Gastroesophageal sphincter (tissue), 4 donors: ENCODE measurements around the gene TUFM. TPM values are rescaled to one million over a fixed set of nuclear protein-coding genes. Genes with fewer than 3 reads are reported as not detected.
"Not testable (repeated sequence)": the region's sequence is repeated elsewhere in the genome, so short reads cannot be mapped to it uniquely, and the experiment has no call there.

Experiments used
- ATAC-seq: fragments of 150-250 bp; one replicate; pipeline ENCODE4 v1.9.1; 2016; ENCODE audit warnings: mild to moderate bottlenecking, moderate library complexity
- H3K27ac ChIP-seq, 4 donors: fragments of 200-600 bp; sonication (generic) in 3 of 4; 1 replicate in 3 of 4; 2 replicates in 1 of 4; pipeline ENCODE4 v1.5.1; 2016 to 2019
- H3K27me3 ChIP-seq: fragments of 200-600 bp; sonication (generic); one replicate; pipeline ENCODE4 v1.5.1; 2019
- H3K36me3 ChIP-seq, 2 donors: fragments of 200-600 bp; sonication (generic); one replicate each; pipeline ENCODE4 v1.5.1; 2019; ENCODE audit warnings: control low read depth in 1 of 2
- H3K4me1 ChIP-seq, 3 donors: fragments of 200-600 bp; sonication (generic); 1 replicate in 2 of 3; 2 replicates in 1 of 3; pipeline ENCODE4 v1.5.1; 2016 to 2019; ENCODE audit warnings: control low read depth in 2 of 3
- H3K4me3 ChIP-seq, 2 donors: fragments of 200-600 bp; sonication (generic); one replicate each; pipeline ENCODE4 v1.5.1; 2019; ENCODE audit warnings: mild to moderate bottlenecking in 1 of 2, moderate library complexity in 1 of 2
- H3K9me3 ChIP-seq, 3 donors: fragments of 200-600 bp; sonication (generic); one replicate each; pipeline ENCODE4 v1.5.1; 2017 to 2019; ENCODE audit warnings: control low read depth in 2 of 3
- EP300 ChIP-seq: sonication (generic); formaldehyde crosslinking; IDR thresholded peaks from one replicate; pipeline ENCODE4 v1.6.1; 2017; ENCODE audit warnings: antibody characterized with exemption, mild to moderate bottlenecking
- POLR2A ChIP-seq, 2 donors: fragments of 450-650 bp; IDR thresholded peaks; one replicate each; pipeline ENCODE4 v1.6.1; 2017; ENCODE audit warnings: antibody characterized with exemption in 2 of 2, mild to moderate bottlenecking in 2 of 2, moderate library complexity in 1 of 2
- POLR2AphosphoS5 ChIP-seq: sonication (generic); formaldehyde crosslinking; IDR thresholded peaks from one replicate; pipeline ENCODE4 v1.6.1; 2017; ENCODE audit warnings: antibody characterized with exemption
- WGBS, 2 donors: methylation state at CpG; one replicate each; pipeline ENCODE4 v1.1.5; 2018; ENCODE audit warnings: low coverage in 1 of 2; 5-methylcytosine and 5-hydroxymethylcytosine counted together
- total RNA-seq, 4 donors: library from RNA; depleted of rRNA; stranded (reverse); fragments of >200 nt; gene quantifications; one replicate each; pipeline ENCODE4 v1.1.0, GENCODE V29; 2016
- TF ChIP-seq, protein P1 (sequence below), 4 experiments: fragments of 200-600 bp in 2 of 4; fragments of 450-650 bp in 2 of 4; sonication (generic) in 1 of 4; IDR thresholded peaks; one replicate each; pipeline ENCODE4 v1.5.1; 2017 to 2019; ENCODE audit warnings: antibody characterized with exemption in 4 of 4, mild to moderate bottlenecking in 2 of 4, moderate library complexity in 2 of 4

The TUFM gene
- total RNA-seq, 4 donors from 2014 or later = 72.2 to 91.9 (median 85.3) TPM

DNA sequence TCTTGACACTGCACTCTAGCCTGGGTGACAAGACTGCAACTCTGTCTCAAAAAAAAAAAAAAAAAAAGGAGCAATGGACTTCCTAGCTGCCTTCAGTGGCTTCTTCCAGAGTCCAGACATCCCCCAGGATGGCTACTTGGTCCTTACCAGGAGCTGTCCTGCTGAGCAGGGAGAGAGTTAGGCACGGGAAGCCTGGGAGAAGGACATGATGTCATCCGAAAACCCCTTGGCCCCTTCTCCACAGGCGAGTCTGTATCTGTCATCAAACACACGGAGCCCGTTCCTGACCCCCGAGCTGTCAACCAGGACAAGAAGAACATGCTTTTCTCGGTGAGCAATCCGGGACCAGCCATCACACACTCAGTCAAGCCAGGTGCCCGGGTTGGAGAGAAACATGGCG, 40.8 kb upstream of the TUFM start:
- Histone ChIP-seq H3K4me3 (no peak overlapping the region), H3K4me1 (no peaks in the 10 kb centered on the region), H3K36me3 (no peaks in the 10 kb centered on the region), H3K27ac (no peak overlapping the region), H3K27me3 (peaks cover 16% of the 10 kb centered on the region), H3K9me3 (no peaks in the 10 kb centered on the region)
- no peak for ATAC-seq
- TF ChIP-seq POLR2AphosphoS5 = no peak
- TF ChIP-seq POLR2A (IDR thresholded peaks at IDR 0.05) = no peak
- no peak for TF ChIP-seq EP300
- TF ChIP-seq, protein P1, sequence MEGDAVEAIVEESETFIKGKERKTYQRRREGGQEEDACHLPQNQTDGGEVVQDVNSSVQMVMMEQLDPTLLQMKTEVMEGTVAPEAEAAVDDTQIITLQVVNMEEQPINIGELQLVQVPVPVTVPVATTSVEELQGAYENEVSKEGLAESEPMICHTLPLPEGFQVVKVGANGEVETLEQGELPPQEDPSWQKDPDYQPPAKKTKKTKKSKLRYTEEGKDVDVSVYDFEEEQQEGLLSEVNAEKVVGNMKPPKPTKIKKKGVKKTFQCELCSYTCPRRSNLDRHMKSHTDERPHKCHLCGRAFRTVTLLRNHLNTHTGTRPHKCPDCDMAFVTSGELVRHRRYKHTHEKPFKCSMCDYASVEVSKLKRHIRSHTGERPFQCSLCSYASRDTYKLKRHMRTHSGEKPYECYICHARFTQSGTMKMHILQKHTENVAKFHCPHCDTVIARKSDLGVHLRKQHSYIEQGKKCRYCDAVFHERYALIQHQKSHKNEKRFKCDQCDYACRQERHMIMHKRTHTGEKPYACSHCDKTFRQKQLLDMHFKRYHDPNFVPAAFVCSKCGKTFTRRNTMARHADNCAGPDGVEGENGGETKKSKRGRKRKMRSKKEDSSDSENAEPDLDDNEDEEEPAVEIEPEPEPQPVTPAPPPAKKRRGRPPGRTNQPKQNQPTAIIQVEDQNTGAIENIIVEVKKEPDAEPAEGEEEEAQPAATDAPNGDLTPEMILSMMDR (IDR thresholded peaks at IDR 0.05) = no peak
- 48% methylated on average over 2 of the region's 10 CpGs; no CpG with 5 or more reads in 1 of the 2 donors for WGBS, 2 donors

- H3K27me3 ChIP-seq = peaks cover 36% of the 10 kb centered on the region
- H3K36me3 ChIP-seq = no peaks in the 10 kb centered on the region
- H3K4me3 ChIP-seq = no peak overlapping the region
- 80 to 100% methylated on average over 1 of the region's 6 CpGs for WGBS, 2 donors
- no peak overlapping the region for H3K27ac ChIP-seq
- TF ChIP-seq POLR2A (IDR thresholded peaks at IDR 0.05) = no peak
- TF ChIP-seq, protein P1 (IDR thresholded peaks at IDR 0.05) = no peak
- TF ChIP-seq EP300 = no peak
- TF ChIP-seq POLR2AphosphoS5 = no peak
- H3K4me1 ChIP-seq = peaks cover 0 to 15% (median 11%) of the 10 kb centered on the region in 3 donors
- ATAC-seq = no peak
- no peaks in the 10 kb centered on the region for H3K9me3 ChIP-seq
Observed at GRCh38 chr16:28884045-28884444, 37.9 kb upstream of the TUFM start.

DNA sequence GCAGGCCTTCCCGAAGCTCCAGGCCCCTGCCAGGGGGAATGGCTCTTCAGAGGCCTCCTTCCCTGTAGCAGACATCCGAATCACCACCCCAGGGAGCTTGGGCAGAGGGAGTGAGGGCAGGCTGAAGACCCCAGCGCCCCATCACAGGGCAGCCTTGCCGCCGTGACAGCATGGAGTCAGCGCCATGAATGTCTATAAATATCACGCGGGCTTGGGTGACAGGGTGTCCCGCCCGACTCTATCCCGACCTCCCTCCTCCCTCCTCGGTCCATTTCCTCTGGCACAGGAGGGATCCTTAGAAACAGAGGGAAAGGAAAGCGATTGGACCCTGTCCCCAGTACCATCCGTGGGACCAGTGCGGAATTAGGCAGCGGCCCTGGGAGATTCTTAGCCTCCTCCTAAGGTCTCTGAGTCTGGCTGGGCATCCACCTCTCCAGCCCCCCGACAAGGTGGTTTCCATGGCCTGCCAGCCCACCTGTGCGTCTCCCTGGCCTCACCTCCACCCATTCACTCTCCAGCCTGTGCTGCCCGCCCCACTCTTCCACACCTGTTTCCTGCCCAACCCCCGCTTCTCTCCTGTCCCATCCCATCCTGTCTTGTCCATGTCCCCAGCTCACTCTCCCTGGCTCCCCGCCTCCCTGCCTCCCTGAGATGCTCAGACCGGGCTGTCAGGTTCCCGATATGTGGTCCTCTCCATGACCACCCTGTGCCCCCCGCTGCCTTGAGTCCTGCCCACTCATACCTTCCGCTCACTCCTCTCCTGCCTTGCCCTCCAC, 37.3 kb upstream of the TUFM start:
- H3K4me3 ChIP-seq = no peak overlapping the region
- H3K27ac ChIP-seq = no peak overlapping the region
- H3K4me1 ChIP-seq = peaks cover 0 to 18% (median 12%) of the 10 kb centered on the region in 3 donors
- TF ChIP-seq, protein P1 (IDR thresholded peaks at IDR 0.05) = no peak
- TF ChIP-seq POLR2AphosphoS5 (no peak), POLR2A (IDR thresholded peaks at IDR 0.05) (no peak), EP300 (no peak)
- no peaks in the 10 kb centered on the region for H3K9me3 ChIP-seq
- ATAC-seq = no peak
- 59 to 85% methylated on average over 9 to 16 of the region's 25 CpGs for WGBS, 2 donors
- peaks cover 36% of the 10 kb centered on the region for H3K27me3 ChIP-seq
- H3K36me3 ChIP-seq = no peaks in the 10 kb centered on the region

GRCh38 chr16:28882551-28883160, 36.5 kb upstream of the TUFM start:
- Histone ChIP-seq H3K4me1 (peaks cover 0 to 18% (median 12%) of the 10 kb centered on the region in 3 donors), H3K27ac (no peak overlapping the region), H3K9me3 (no peaks in the 10 kb centered on the region), H3K4me3 (no peak overlapping the region), H3K27me3 (peaks cover 36% of the 10 kb centered on the region), H3K36me3 (no peaks in the 10 kb centered on the region)
- ATAC-seq = no peak
- WGBS, 2 donors = 40 to 50% methylated on average over 1 to 2 of the region's 24 CpGs
- no peak for TF ChIP-seq POLR2A (IDR thresholded peaks at IDR 0.05)

- not testable (repeated sequence) for H3K9me3 ChIP-seq, H3K4me3 ChIP-seq, ATAC-seq, H3K36me3 ChIP-seq, H3K27ac ChIP-seq
- WGBS, 2 donors = 84 to 100% methylated on average over 1 to 3 of the region's 4 CpGs
- Histone ChIP-seq H3K27me3 (peaks cover 36% of the 10 kb centered on the region), H3K4me1 (peaks cover 0 to 18% (median 12%) of the 10 kb centered on the region in 3 donors)
Observed at GRCh38 chr16:28881565-28881964, 35.4 kb upstream of the TUFM start.

DNA sequence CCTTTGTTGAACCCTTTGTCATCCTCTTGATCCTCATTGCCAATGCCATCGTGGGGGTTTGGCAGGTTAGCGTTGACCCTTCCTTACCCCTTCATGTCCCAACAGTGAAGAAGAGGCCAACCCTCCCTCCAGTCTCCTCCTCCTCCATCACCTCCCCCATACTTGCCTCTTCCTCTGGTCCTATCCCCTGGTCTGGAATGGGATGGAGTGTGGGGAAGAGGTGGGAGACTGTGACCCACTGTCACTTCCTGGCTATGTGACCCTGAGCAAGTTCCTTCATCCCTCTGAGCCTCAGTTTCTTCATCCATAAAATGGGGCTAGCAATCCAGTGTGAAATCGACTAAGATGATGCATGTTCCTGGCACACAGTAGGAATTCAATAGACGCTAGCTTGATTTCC, 34.8 kb upstream of the TUFM start:
- Histone ChIP-seq H3K4me3 (no peak overlapping the region), H3K4me1 (peaks cover 0 to 18% (median 12%) of the 10 kb centered on the region in 3 donors), H3K9me3 (no peaks in the 10 kb centered on the region), H3K27me3 (peaks cover 36% of the 10 kb centered on the region), H3K27ac (no peak overlapping the region), H3K36me3 (no peaks in the 10 kb centered on the region)
- ATAC-seq = no peak
- TF ChIP-seq, protein P1 (IDR thresholded peaks at IDR 0.05) = no peak
- TF ChIP-seq EP300 = no peak
- TF ChIP-seq POLR2AphosphoS5 = no peak
- TF ChIP-seq POLR2A (IDR thresholded peaks at IDR 0.05) = no peak
- WGBS, 2 donors = 56 to 69% methylated on average over 2 to 3 of the region's 4 CpGs
